ENCODE results near the gene NPAS3. TPM values are rescaled to one million over a fixed set of nuclear protein-coding genes. Genes with fewer than 3 reads are reported as not detected.

Gene NPAS3
- total and polyA plus RNA-seq, 11 donors: 0.15 to 3.4 (median 0.92) TPM

DNA sequence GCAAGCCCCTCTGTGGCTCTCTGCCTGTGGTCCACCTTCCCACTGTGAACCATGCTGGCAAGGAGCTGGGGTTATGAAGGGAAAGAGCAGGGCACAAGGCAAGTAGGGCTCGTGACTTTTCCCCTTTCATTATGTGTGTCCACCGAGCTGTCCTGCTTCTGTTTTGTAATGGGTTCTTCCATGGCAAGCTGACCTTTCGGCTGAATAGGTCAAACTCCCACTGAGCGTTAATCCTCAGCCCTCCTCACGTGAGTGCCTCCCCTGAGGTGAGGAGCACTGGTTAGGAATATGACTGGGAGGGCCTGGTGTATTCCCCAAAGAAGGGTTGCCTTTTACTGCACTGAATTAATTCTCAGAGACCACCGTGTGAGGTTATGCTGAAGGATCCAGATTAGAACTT lies 424.3 kb downstream of the NPAS3 start:
- H3K4me1 ChIP-seq: no peaks in the 10 kb centered on the region
- intact Hi-C loops (cut with DNase I): no loop called here
- peaks cover 0 to 3% (median 0%) of the 10 kb centered on the region in 9 donors for H3K27me3 ChIP-seq
- H3K27ac ChIP-seq: no peak overlapping the region
- DNase-seq (no peak), ATAC-seq (no peak)
- no peaks in the 10 kb centered on the region for H3K9me3 ChIP-seq
- no peak overlapping the region for H3K4me3 ChIP-seq
- H3K36me3 ChIP-seq: no peaks in the 10 kb centered on the region
- WGBS, 4 donors: 83 to 91% (median 87%) methylated on average over 6 of the region's 6 CpGs
- no peak for TF ChIP-seq POLR2A (IDR thresholded peaks at IDR 0.05)
- TF ChIP-seq, protein P1, sequence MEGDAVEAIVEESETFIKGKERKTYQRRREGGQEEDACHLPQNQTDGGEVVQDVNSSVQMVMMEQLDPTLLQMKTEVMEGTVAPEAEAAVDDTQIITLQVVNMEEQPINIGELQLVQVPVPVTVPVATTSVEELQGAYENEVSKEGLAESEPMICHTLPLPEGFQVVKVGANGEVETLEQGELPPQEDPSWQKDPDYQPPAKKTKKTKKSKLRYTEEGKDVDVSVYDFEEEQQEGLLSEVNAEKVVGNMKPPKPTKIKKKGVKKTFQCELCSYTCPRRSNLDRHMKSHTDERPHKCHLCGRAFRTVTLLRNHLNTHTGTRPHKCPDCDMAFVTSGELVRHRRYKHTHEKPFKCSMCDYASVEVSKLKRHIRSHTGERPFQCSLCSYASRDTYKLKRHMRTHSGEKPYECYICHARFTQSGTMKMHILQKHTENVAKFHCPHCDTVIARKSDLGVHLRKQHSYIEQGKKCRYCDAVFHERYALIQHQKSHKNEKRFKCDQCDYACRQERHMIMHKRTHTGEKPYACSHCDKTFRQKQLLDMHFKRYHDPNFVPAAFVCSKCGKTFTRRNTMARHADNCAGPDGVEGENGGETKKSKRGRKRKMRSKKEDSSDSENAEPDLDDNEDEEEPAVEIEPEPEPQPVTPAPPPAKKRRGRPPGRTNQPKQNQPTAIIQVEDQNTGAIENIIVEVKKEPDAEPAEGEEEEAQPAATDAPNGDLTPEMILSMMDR (IDR thresholded peaks at IDR 0.05): no peak

DNA sequence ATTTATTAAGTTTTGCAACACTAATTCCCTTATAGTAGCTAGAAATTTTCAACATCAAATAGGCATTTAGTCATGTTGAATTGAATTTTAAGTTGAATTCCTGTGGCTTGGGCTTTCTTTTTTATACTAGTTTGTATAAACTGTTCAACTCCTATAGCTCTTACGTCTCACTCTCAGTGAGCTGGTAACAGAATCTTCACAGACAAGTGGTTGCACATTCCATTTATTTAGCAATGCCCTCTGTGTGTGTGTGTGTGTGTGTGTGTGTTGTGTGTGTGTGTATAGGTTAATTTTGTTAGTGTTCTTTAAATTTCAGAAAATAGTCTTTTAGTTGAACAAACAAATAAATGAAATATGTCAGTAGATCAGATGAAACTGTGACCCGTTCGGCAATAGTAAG lies 425.0 kb downstream of the NPAS3 start:
- H3K9me3 ChIP-seq: no peaks in the 10 kb centered on the region
- ATAC-seq (no peak), DNase-seq (no peak)
- no peak overlapping the region for H3K27ac ChIP-seq
- TF ChIP-seq, protein P1 (IDR thresholded peaks at IDR 0.05): no peak
- no peak for TF ChIP-seq POLR2A (IDR thresholded peaks at IDR 0.05)
- H3K27me3 ChIP-seq: peaks cover 0 to 3% (median 0%) of the 10 kb centered on the region in 9 donors
- no peaks in the 10 kb centered on the region for H3K36me3 ChIP-seq
- no peaks in the 10 kb centered on the region for H3K4me1 ChIP-seq
- no peak overlapping the region for H3K4me3 ChIP-seq
- 93 to 98% (median 96%) methylated on average over 3 of the region's 3 CpGs for WGBS, 4 donors
- intact Hi-C loops (cut with DNase I): no loop called here

DNA sequence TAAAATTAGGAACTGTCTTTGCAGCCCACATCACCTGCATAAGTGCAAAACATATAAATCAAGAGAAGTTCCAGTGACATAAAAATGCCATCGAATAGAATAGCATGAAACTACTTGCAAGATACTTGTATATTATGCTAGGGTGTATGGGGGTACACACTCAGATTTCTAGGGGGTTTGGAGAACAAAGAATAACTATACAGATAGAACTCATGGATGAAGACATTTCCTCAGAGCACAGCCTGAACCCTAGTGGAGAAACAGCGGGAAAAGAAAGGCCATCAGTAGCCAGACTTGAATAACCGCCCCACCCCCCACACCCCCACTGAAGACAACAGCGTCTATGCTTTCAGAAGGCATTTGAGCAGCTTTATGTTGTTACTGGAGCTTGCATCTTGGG lies 425.8 kb downstream of the NPAS3 start:
- H3K27ac ChIP-seq: no peak overlapping the region
- WGBS, 4 donors: 69 to 77% (median 74%) methylated on average over 4 of the region's 4 CpGs
- TF ChIP-seq, protein P1 (IDR thresholded peaks at IDR 0.05): no peak
- no peak for TF ChIP-seq POLR2A (IDR thresholded peaks at IDR 0.05)
- no peak overlapping the region for H3K4me3 ChIP-seq
- DNase-seq: no peak
- H3K9me3 ChIP-seq: no peaks in the 10 kb centered on the region
- H3K27me3 ChIP-seq: peaks cover 0 to 3% (median 0%) of the 10 kb centered on the region in 9 donors
- no peaks in the 10 kb centered on the region for H3K4me1 ChIP-seq
- H3K36me3 ChIP-seq: no peaks in the 10 kb centered on the region
- ATAC-seq: no peak
- intact Hi-C loops (cut with DNase I): no loop called here

DNA sequence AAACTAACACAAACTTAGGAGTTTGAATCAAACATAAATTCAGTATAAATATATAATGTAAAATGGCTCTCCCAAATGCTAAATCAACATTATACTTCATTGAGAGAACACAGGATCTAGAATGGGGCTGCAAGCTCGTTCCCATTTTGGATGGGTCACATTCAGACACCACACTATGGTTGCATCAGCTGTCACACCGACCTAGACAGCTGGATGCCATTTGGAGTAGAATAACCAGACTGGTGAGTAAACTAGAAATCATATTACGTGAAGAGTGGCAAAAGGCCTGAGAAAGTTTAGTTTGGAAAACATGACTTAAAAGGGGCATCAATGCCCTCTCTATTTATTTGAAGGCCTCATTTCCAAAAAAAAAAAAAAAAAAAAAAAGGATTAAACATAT lies 430.4 kb downstream of the NPAS3 start:
- Histone ChIP-seq H3K36me3 (no peaks in the 10 kb centered on the region), H3K4me3 (no peak overlapping the region), H3K9me3 (no peaks in the 10 kb centered on the region), H3K27ac (no peak overlapping the region), H3K4me1 (no peaks in the 10 kb centered on the region), H3K27me3 (no peaks in the 10 kb centered on the region)
- no peak for TF ChIP-seq POLR2A (IDR thresholded peaks at IDR 0.05)
- TF ChIP-seq, protein P1 (IDR thresholded peaks at IDR 0.05): no peak
- no peak for DNase-seq
- 87 to 96% (median 91%) methylated on average over 3 of the region's 3 CpGs for WGBS, 4 donors
- intact Hi-C loops (cut with DNase I): no loop called here
- no peak for ATAC-seq
